HG03095 (cell line): ENCODE measurements around the gene PTPN1.

Source experiments
- ATAC-seq: cut with Tn5 transposase; IDR thresholded peaks from one replicate; pipeline ENCODE4 v1.9.1; 2021; ENCODE audit warnings: moderate library complexity; ENCODE audit not compliant: unreplicated experiment

Gene PTPN1

GRCh38 chr20:50572938-50573777 lies 63.0 kb downstream of the PTPN1 start:
- no peak for ATAC-seq

GRCh38 chr20:50574108-50574507 lies 63.9 kb downstream of the PTPN1 start:
- ATAC-seq: no peak

- no peak for ATAC-seq
Observed at GRCh38 chr20:50574586-50574985, 64.4 kb downstream of the PTPN1 start.

GRCh38 chr20:50575865-50576720 lies 65.9 kb downstream of the PTPN1 start:
- no peak for ATAC-seq

DNA sequence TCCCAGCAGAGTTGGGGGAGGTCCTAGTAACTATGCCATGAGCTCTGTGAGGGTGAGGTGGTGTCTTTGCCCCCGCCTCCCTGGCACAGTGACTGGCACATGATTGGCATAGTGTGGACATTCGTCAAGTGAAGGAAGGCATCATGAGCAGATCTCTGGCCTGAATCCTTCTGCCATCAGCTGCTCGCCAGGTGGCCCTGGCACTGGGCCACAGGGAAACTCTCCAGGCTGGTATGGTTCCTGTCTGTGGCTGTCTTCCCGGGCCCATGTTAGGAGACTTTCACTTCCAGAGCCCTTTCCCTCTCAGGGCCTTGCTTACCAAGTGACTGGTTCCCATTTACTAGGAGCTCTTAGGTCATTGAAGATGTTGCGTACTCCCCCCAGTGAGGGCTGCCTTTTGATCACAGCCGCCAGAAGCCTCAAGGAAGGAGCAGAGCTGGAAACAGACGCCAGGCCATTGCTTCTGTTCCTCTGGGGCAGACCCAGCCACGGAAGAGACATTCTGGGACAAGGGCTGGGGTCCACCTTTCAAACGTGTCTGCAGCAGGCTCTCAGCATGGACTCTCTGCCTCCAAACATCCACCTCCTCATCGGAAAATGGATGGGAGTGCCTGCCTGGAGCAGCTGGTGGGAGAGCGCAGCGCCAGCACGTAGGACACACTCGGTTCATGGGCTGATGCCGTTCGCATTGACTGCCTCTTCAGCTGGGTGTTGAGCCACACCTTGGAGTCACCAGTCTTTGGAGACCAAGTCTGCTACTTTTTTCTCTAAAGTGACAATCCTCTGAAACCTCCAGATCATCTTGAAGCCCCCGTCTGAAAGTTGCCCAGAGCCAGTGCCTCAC lies 67.2 kb downstream of the PTPN1 start:
- no peak for ATAC-seq

DNA sequence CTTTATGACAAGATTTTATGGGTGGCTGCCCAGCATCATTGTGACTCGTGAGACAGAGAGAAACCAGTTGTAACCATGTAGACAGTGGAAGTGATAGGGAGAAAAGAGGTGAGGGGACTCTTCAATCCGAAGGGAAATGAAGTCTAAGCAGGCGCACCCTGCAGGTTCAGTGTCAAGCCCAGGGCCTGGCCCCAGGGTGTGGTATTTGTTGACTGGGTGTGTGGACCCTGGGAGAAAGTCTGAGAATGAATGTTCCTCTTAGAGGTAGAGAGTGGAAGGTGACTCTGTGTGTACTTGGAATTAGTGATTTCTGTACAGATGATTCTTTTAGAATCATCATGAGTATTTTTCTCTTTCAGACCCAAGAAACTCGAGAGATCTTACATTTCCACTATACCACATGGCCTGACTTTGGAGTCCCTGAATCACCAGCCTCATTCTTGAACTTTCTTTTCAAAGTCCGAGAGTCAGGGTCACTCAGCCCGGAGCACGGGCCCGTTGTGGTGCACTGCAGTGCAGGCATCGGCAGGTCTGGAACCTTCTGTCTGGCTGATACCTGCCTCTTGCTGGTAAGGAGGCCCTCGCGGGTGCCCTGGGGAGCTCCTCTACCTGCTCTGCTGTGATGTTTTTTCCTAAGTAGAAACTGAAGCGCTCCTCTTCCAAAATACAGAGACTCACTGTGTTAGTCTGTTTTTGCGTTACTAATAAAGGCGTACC lies 68.0 kb downstream of the PTPN1 start:
- no peak for ATAC-seq

- no peak for ATAC-seq
Observed at GRCh38 chr20:50578778-50579165, 68.6 kb downstream of the PTPN1 start.

DNA sequence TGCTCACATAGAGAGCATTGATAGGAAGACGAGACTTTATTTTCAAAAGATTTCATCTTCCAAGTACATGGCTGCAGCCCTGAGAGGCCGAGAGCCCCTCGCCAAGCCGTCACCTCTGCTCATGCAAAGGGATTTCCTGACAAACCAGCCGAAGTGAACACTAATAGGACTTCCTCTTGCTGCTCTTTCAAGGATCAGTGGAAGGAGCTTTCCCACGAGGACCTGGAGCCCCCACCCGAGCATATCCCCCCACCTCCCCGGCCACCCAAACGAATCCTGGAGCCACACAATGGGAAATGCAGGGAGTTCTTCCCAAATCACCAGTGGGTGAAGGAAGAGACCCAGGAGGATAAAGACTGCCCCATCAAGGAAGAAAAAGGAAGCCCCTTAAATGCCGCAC lies 69.3 kb downstream of the PTPN1 start:
- no peak for ATAC-seq

DNA sequence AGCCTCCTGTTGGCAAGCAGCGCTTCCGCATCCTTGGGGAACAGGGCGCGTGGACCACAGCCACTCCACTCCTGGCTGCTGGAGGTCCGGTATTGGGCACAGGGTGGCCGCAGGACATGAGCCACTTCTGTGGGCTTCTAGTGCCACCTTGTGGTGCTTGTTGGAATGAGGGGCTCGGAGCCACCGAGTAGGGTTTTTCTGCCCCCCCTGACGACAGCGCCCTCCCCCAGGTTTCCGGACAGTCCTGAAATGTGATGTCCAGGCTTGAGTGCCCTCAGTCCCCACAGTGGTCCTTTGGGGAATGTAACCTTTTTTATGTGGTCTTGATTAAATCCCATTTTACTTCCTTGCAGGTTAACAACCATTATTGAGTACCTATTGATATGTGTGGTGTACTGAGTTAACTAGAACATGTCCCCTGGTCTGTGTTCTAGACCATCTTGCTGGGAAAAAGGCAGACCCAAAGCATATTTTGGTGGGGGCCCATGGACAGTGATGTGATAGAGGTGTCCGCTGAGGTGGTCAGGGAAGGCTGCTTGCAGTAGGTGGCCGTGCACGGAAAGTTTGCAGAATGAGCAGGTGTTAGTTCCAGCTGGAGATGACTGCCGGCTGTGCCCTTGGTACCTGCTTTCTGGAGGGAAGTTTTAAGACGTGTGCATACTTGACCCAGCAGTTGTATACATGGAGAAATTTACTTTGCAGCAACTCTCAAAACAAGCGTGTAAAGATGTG lies 70.0 kb downstream of the PTPN1 start:
- ATAC-seq: no peak

DNA sequence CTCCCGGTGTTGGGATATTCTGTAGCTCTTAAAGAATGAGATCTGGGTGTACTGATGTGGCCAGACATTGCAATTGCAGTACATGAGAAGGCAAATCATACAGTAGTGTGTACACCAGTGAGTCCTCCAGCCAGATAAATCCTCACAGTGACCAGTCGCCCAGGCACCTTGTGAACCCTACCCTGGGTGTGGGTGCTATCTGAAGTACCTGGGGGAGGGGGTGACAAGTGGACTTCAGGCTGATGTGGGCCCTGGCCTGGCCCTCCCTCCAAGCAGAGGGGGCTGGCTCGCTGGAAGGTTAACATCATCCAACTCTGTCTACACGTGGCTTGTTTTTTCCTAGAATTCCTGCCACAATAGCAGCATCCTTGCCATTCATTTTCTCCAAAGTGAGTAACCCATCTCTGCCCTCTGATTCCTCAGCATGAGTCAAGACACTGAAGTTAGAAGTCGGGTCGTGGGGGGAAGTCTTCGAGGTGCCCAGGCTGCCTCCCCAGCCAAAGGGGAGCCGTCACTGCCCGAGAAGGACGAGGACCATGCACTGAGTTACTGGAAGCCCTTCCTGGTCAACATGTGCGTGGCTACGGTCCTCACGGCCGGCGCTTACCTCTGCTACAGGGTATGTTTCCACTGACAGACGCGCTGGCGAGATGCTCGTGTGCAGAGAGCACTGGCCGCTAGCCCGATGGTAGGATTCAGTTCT lies 70.8 kb downstream of the PTPN1 start:
- no peak for ATAC-seq

GRCh38 chr20:50582092-50582491 lies 71.9 kb downstream of the PTPN1 start:
- no peak for ATAC-seq

DNA sequence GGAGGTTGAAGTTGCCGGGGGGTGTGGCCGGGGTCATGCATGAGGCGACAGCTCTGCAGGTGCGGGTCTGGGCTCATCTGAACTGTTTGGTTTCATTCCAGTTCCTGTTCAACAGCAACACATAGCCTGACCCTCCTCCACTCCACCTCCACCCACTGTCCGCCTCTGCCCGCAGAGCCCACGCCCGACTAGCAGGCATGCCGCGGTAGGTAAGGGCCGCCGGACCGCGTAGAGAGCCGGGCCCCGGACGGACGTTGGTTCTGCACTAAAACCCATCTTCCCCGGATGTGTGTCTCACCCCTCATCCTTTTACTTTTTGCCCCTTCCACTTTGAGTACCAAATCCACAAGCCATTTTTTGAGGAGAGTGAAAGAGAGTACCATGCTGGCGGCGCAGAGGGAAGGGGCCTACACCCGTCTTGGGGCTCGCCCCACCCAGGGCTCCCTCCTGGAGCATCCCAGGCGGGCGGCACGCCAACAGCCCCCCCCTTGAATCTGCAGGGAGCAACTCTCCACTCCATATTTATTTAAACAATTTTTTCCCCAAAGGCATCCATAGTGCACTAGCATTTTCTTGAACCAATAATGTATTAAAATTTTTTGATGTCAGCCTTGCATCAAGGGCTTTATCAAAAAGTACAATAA lies 72.5 kb downstream of the PTPN1 start:
- no peak for ATAC-seq

DNA sequence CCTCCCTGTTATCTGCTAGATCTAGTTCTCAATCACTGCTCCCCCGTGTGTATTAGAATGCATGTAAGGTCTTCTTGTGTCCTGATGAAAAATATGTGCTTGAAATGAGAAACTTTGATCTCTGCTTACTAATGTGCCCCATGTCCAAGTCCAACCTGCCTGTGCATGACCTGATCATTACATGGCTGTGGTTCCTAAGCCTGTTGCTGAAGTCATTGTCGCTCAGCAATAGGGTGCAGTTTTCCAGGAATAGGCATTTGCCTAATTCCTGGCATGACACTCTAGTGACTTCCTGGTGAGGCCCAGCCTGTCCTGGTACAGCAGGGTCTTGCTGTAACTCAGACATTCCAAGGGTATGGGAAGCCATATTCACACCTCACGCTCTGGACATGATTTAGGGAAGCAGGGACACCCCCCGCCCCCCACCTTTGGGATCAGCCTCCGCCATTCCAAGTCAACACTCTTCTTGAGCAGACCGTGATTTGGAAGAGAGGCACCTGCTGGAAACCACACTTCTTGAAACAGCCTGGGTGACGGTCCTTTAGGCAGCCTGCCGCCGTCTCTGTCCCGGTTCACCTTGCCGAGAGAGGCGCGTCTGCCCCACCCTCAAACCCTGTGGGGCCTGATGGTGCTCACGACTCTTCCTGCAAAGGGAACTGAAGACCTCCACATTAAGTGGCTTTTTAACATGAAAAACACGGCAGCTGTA lies 73.4 kb downstream of the PTPN1 start:
- ATAC-seq: no peak

GRCh38 chr20:50584687-50585086 lies 74.5 kb downstream of the PTPN1 start:
- no peak for ATAC-seq

DNA sequence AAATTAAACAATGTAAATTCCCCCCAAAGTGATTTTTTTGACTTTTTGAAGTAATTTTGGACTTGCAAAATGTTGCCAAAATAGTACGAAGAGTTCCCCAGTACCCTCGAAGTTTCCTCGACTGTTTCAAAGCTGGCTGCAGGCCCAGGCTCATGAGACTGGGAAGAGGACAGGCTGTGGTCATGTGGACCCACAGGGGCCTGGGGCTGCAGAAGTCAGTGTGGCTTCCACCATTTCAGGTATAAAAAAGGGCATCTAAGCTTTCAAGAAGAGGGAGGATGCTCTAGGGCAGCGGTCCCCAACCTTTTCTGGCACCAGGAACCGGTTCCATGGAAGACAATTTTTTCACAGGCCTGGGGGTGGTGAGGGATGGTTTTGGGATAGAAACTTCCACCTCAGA lies 75.0 kb downstream of the PTPN1 start:
- no peak for ATAC-seq

- ATAC-seq: no peak
Observed at GRCh38 chr20:50585678-50586077, 75.5 kb downstream of the PTPN1 start.

DNA sequence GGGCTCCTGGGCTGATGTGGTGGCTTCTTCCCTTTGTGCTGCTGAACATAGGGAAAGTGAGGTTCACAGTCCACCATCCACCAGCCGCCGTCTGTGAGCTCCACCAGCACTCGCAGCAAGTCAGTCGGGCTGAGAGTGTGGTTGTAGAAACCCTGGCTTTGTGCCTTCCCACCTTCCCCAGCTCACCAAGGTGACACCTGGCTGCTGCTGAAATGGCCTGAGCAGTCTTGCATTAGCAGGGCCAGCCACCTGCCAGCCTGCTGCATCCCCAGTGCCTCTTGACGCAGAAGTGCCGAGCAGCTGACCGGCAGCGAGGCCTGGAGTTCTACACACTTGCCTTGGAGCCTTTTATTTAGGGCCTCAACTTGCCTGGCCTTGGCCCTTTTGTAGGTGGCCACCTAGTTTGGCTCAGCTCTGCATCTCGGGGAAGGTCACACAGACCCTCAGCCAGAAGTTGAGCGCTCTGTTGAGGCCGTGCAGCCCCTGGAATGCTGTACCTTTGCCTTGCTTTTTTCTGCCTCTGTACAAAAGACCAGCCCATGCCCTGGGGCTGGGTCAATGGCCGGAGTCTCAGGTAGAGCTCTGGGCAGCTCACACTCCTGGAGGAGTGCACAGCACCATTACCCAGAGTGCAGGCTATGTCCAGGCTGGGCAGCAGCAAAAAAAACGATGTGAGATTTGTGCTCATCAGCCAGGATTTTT lies 76.5 kb downstream of the PTPN1 start:
- no peak for ATAC-seq
